SU-DHL-6 (cell line): ENCODE data around the gene RDH14.

ENCODE experiments used
- CTCF ChIP-seq: fragments of 200-600 bp; sonication (generic); IDR thresholded peaks from one replicate; pipeline ENCODE4 v1.5.1; 2017; ENCODE audit warnings: antibody characterized with exemption, mild to moderate bottlenecking, low read length, moderate library complexity; ENCODE audit not compliant: insufficient read depth, poor library complexity, severe bottlenecking
- EZH2phosphoT487 ChIP-seq: fragments of 200-600 bp; sonication (generic), shearing (Covaris generic); conservative IDR thresholded peaks from 2 replicates; pipeline ENCODE4 v1.6.1; 2018; ENCODE audit warnings: mild to moderate bottlenecking, antibody characterized with exemption, low read length, moderate library complexity, mixed read lengths

- TF ChIP-seq CTCF (no peak), EZH2phosphoT487 (no peak)
Observed at GRCh38 chr2:18585526-18585925, 25.1 kb upstream of the RDH14 start.
